Lung (tissue), 12 donors: ENCODE data around the gene IGF2R. TPM values are rescaled to one million over a fixed set of nuclear protein-coding genes. Genes with fewer than 3 reads are reported as not detected.

Source experiments
- ATAC-seq: fragments of 200-7000 bp; cut with Tn5 transposase; one replicate; pipeline ENCODE4 v1.9.1; 2020; ENCODE audit warnings: moderate number of reproducible peaks; ENCODE audit not compliant: insufficient read depth, low FRiP score
- DNase-seq, 3 donors: peaks; one replicate each; pipeline ENCODE4 v3.0.0-alpha.2; 2013 to 2017
- H3K27ac ChIP-seq, 2 donors: one replicate each; pipeline ENCODE4 v1.5.1; 2013; ENCODE audit warnings: mild to moderate bottlenecking in 2 of 2, moderate library complexity in 2 of 2, control low read depth in 1 of 2, inconsistent platforms in 1 of 2, low read depth in 1 of 2, low read length in 1 of 2
- H3K27me3 ChIP-seq, 3 donors: one replicate each; pipeline ENCODE4 v1.5.1; 2013; ENCODE audit warnings: low read length in 2 of 3; ENCODE audit not compliant: control insufficient read depth in 3 of 3, insufficient read depth in 3 of 3
- H3K36me3 ChIP-seq, 4 donors: one replicate each; pipeline ENCODE4 v1.5.1; 2013; ENCODE audit warnings: low read length in 4 of 4, mild to moderate bottlenecking in 1 of 4, moderate library complexity in 1 of 4; ENCODE audit not compliant: control insufficient read depth in 4 of 4, insufficient read depth in 4 of 4
- H3K4me1 ChIP-seq, 5 donors: one replicate each; pipeline ENCODE4 v1.5.1; 2013; ENCODE audit warnings: low read length in 5 of 5, mild to moderate bottlenecking in 2 of 5, moderate library complexity in 1 of 5; ENCODE audit not compliant: control insufficient read depth in 5 of 5, insufficient read depth in 5 of 5
- H3K4me3 ChIP-seq: one replicate; pipeline ENCODE4 v1.5.1; 2013; ENCODE audit warnings: mild to moderate bottlenecking, control low read depth, moderate library complexity
- H3K9ac ChIP-seq, 2 donors: one replicate each; pipeline ENCODE4 v1.5.1; 2013; ENCODE audit warnings: low read length in 2 of 2, control low read depth in 1 of 2; ENCODE audit not compliant: insufficient read depth in 1 of 2
- H3K9me3 ChIP-seq, 4 donors: one replicate each; pipeline ENCODE4 v1.5.1; 2013; ENCODE audit warnings: low read length in 3 of 4, mild to moderate bottlenecking in 1 of 4, moderate library complexity in 1 of 4; ENCODE audit not compliant: control insufficient read depth in 4 of 4, insufficient read depth in 3 of 4
- CTCF ChIP-seq: IDR thresholded peaks from 2 replicates; pipeline ENCODE4 v1.5.1; 2012; ENCODE audit warnings: mild to moderate bottlenecking; ENCODE audit errors: control extremely low read depth, extremely low read depth
- WGBS, 2 donors: extraction: QIAGEN DNeasy Blood & Tissue Kit; methylation state at CpG; one replicate each; pipeline ENCODE4 v1.1.7; 2013; 5-methylcytosine and 5-hydroxymethylcytosine counted together
- polyA plus RNA-seq, 2 donors: library from polyadenylated mRNA; stranded (reverse); fragments of 200-250 nt; gene quantifications; one replicate each; pipeline ENCODE4 v1.2.1, GENCODE V29; 2013
- total RNA-seq, 2 donors: library from RNA; depleted of rRNA in 1 of 2; stranded (reverse); fragments of >200 nt in 1 of 2; gene quantifications; one replicate each; pipeline ENCODE4 v1.2.1, GENCODE V29; 2014 to 2021
- donor health status: control.
- donor health status: control.
- donor health status: Bipolar disorder and iron deficiency.
- donor health status: healthy.
- donor health status: DM: yes; HTN: yes; CAD: no.

IGF2R gene
- total and polyA plus RNA-seq, 4 donors = 30.0 to 125 (median 92.6) TPM

DNA sequence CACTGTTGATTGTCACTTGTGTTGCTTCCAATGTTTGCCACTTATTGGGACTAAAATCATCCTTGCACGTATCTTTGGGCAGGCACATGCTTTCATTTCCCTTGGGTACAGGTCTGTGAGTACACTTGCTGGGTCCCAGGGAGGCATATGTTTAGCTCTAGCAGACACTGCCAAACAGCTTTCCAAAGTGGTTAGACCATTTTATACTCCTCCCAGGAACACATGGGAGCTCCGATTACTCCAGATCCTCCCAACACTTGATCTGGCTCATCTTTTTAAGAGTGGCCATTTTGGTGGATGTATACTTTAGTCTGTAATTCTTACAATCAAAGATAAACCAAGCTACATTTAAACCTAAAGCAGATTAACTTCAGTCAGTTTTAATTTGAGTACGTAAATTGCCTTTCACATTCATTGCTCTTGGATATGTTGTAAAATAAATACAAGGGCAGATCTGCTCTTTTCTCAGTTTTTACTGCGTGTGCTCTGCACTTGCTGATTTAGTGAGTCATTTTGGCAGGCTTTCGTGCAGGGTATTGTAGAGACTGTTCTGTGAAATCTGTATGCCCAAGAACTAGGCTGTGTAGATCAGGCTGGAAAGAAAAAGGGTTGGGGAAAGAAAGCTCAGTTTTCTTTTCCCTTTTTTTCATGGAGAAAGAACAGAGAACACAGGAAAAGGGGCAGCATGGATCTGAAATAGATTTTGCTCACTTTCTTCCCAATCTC is 172.3 kb downstream of the IGF2R start:
- no peak overlapping the region for H3K9ac ChIP-seq
- ATAC-seq = no peak
- H3K27me3 ChIP-seq = no peaks in the 10 kb centered on the region
- TF ChIP-seq CTCF = no peak
- H3K36me3 ChIP-seq = peaks cover 0 to 3% (median 0%) of the 10 kb centered on the region in 4 donors
- no peak overlapping the region for H3K27ac ChIP-seq
- H3K4me3 ChIP-seq = no peak overlapping the region
- H3K9me3 ChIP-seq = no peaks in the 10 kb centered on the region
- DNase-seq = no peak
- peaks cover 0 to 6% (median 0%) of the 10 kb centered on the region in 5 donors for H3K4me1 ChIP-seq
- 82 to 92% methylated on average over 5 of the region's 5 CpGs for WGBS, 2 donors

DNA sequence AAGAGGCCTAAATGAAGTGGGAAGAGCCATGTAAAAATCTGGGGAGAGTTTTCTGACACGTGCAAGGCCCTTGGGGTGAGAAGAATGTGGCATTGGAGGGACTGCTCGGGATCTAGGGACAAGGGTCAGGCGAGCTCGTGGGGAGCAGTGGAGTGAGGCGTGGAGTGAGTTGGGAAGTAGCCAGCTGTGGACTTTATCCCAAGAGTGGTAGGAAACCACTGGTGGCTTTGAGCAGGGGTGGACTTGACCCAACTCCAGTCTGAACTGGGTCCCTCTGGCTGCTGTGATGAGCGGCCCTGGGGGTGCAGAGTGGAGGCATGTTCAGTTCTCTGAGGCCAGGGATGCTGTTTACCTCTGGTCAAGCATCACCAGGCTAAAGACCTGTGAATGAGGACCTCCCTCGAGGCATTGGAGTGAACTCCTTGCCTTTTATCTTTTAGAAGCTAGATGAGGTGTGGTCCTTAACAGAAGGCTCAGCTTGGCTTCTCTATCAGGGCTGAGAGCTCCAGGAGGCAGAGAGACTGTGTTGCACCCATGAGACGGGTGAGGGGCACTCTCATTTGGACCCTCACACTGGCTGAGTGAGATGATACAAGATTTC is 173.3 kb downstream of the IGF2R start:
- H3K27ac ChIP-seq = no peak overlapping the region
- WGBS, 2 donors = 85 to 88% methylated on average over 8 of the region's 8 CpGs
- TF ChIP-seq CTCF = no peak

GRCh38 chr6:160146454-160147145 is 177.7 kb downstream of the IGF2R start:
- no peak for ATAC-seq
- no peak for DNase-seq
- no peaks in the 10 kb centered on the region for H3K9me3 ChIP-seq
- H3K4me1 ChIP-seq = peaks cover 0 to 7% (median 0%) of the 10 kb centered on the region in 5 donors
- no peak overlapping the region for H3K27ac ChIP-seq
- no peak overlapping the region for H3K4me3 ChIP-seq
- TF ChIP-seq CTCF = no peak
- H3K9ac ChIP-seq = no peak overlapping the region
- 90 to 95% methylated on average over 6 of the region's 6 CpGs for WGBS, 2 donors
- peaks cover 0 to 3% (median 0%) of the 10 kb centered on the region in 4 donors for H3K36me3 ChIP-seq
- no peaks in the 10 kb centered on the region for H3K27me3 ChIP-seq

More for the DNA sequence above, 173.3 kb downstream of the IGF2R start:
- Histone ChIP-seq H3K36me3 (peaks cover 0 to 3% (median 0%) of the 10 kb centered on the region in 4 donors), H3K27me3 (no peaks in the 10 kb centered on the region), H3K9ac (no peak overlapping the region), H3K9me3 (no peaks in the 10 kb centered on the region), H3K4me1 (peaks cover 0 to 7% (median 2%) of the 10 kb centered on the region in 5 donors), H3K4me3 (no peak overlapping the region)
- DNase-seq (no peak), ATAC-seq (no peak)
